GM12878 (cell line): ENCODE results near the gene ZMIZ1. TPM values are rescaled to one million over a fixed set of nuclear protein-coding genes. Genes with fewer than 3 reads are reported as not detected.
"Not testable (repeated sequence)": the region's sequence is repeated elsewhere in the genome, so short reads cannot be mapped to it uniquely, and the experiment has no call there.

Experiments
- ATAC-seq: fragments of 200-7000 bp; cut with Tn5 transposase; 3 replicates; pipeline ENCODE4 v1.9.1; 2020; ENCODE audit warnings: mild to moderate bottlenecking, moderate library complexity
- BruUV-seq: library from RNA; stranded (reverse); fragments of 400-500 nt; replicated peaks from 2 replicates; lab custom pipeline; 2021; lab: Mats Ljungman, UMichigan
- CTCF ChIA-PET: fragments of 300-600 bp; sonication (Branson Sonifier 250); formaldehyde crosslinking; extraction: SDS; loops from one replicate; lab custom pipeline; 2021; ENCODE audit warnings: inconsistent platforms; lab: Yijun Ruan, JAX
- POLR2A ChIA-PET: fragments of 350-600 bp; formaldehyde crosslinking; extraction: SDS; loops from one replicate; lab custom pipeline; 2021; ENCODE audit warnings: inconsistent platforms; lab: Charles Lee
- RAD21 ChIA-PET: fragments of 300-600 bp; sonication (Branson Sonifier 250); formaldehyde crosslinking; loops from one replicate; lab custom pipeline; 2023; ENCODE audit warnings: antibody characterized with exemption; ENCODE audit not compliant: unreplicated experiment; lab: Charles Lee
- SMC1A ChIA-PET: fragments of 300-600 bp; sonication (Branson Sonifier 250); formaldehyde crosslinking; loops from one replicate; lab custom pipeline; 2023; ENCODE audit not compliant: unreplicated experiment, uncharacterized antibody; lab: Charles Lee
- DNase-seq: peaks from one replicate; pipeline ENCODE4 v3.0.0-alpha.2; 2011; ENCODE audit warnings: low read depth, low spot score
- FAIRE-seq: peaks from 3 replicates; lab custom pipeline; 2011; peaks lifted over from hg19 to GRCh38; lab: Jason Lieb, UNC
- H2AFZ ChIP-seq: 2 replicates; pipeline ENCODE4 v1.6.0; 2011; ENCODE audit warnings: low read depth, low read length, control low read depth; ENCODE audit not compliant: control insufficient read depth
- H3K27ac ChIP-seq: 2 replicates; pipeline ENCODE4 v1.5.1; 2011; ENCODE audit warnings: control low read depth; ENCODE audit not compliant: control insufficient read depth, insufficient read depth
- H3K27me3 ChIP-seq, 2 experiments: replicated peaks in 1 of 2; 2 replicates each; pipeline versions ENCODE4 v1.6.0 to v1.6.1; 2011; ENCODE audit warnings: low read length in 1 of 2; ENCODE audit not compliant: control insufficient read depth in 2 of 2, insufficient read depth in 2 of 2
- H3K36me3 ChIP-seq, 2 experiments: 2 replicates each; pipeline ENCODE4 v1.5.1; 2011; ENCODE audit warnings: low read length in 1 of 2; ENCODE audit not compliant: control insufficient read depth in 2 of 2, insufficient read depth in 2 of 2
- H3K4me1 ChIP-seq: 2 replicates; pipeline ENCODE4 v1.6.1; 2011; ENCODE audit warnings: mild to moderate bottlenecking, low read length, moderate library complexity, mixed read lengths; ENCODE audit not compliant: control insufficient read depth, insufficient read depth
- H3K4me2 ChIP-seq: 2 replicates; pipeline ENCODE4 v1.6.0; 2011; ENCODE audit warnings: control low read depth; ENCODE audit not compliant: control insufficient read depth, insufficient read depth
- H3K4me3 ChIP-seq: fragments of 200-600 bp; sonication (generic); 2 replicates; pipeline ENCODE4 v1.5.1; 2016
- H3K79me2 ChIP-seq: 2 replicates; pipeline ENCODE4 v1.6.0; 2011; ENCODE audit warnings: low read length; ENCODE audit not compliant: control insufficient read depth, insufficient read depth
- H3K9ac ChIP-seq: 2 replicates; pipeline ENCODE4 v1.8.0; 2011; ENCODE audit warnings: low read length, control low read depth, mixed read lengths; ENCODE audit not compliant: control insufficient read depth, insufficient read depth
- H3K9me3 ChIP-seq: replicated peaks from 3 replicates; pipeline ENCODE4 v1.5.1; 2011; ENCODE audit warnings: mild to moderate bottlenecking, low read length; ENCODE audit not compliant: control insufficient read depth, insufficient read depth
- H4K20me1 ChIP-seq: 2 replicates; pipeline ENCODE4 v1.6.0; 2011; ENCODE audit not compliant: control insufficient read depth, insufficient read depth
- BRCA1 ChIP-seq: IDR thresholded peaks from 2 replicates; pipeline ENCODE4 v1.6.1; 2011; ENCODE audit warnings: low read depth, low read length, improper control_type of control experiment
- CHD2 ChIP-seq: IDR thresholded peaks from 2 replicates; pipeline ENCODE4 v1.6.1; 2011; ENCODE audit warnings: low read depth, low read length, improper control_type of control experiment, borderline replicate concordance
- JUNB ChIP-seq: IDR thresholded peaks from 2 replicates; pipeline ENCODE4 v1.6.1; 2016; ENCODE audit warnings: antibody characterized with exemption, mild to moderate bottlenecking
- RB1 ChIP-seq: fragments of 450-650 bp; formaldehyde crosslinking; IDR thresholded peaks from 2 replicates; pipeline ENCODE4 v1.6.1; 2017; ENCODE audit warnings: mild to moderate bottlenecking, borderline replicate concordance
- RELA ChIP-seq: fragments of 450-650 bp; IDR thresholded peaks from 2 replicates; pipeline ENCODE4 v1.8.0; 2014; ENCODE audit warnings: borderline replicate concordance; ENCODE audit not compliant: partially characterized antibody
- SREBF1 ChIP-seq: IDR thresholded peaks from 2 replicates; pipeline ENCODE4 v1.6.1; 2012; ENCODE audit warnings: mild to moderate bottlenecking, low read length
- USF1 ChIP-seq: IDR thresholded peaks from 2 replicates; pipeline ENCODE4 v1.6.1; 2011; ENCODE audit warnings: borderline replicate concordance, low read depth, mild to moderate bottlenecking, moderate library complexity, mixed read lengths, low read length; ENCODE audit not compliant: insufficient read depth; ENCODE audit errors: extremely low read length
- ZBED1 ChIP-seq: IDR thresholded peaks from 2 replicates; pipeline ENCODE4 v1.6.1; 2016; ENCODE audit warnings: borderline replicate concordance
- WGBS: methylation state at CpG from one replicate; pipeline ENCODE4 v1.1.6; 2016; ENCODE audit warnings: low lambda C conversion rate; ENCODE audit not compliant: insufficient replicate concordance, insufficient coverage; ENCODE audit errors: missing lambda C conversion rate; 5-methylcytosine and 5-hydroxymethylcytosine counted together
- in situ Hi-C: fragments of 300-500 bp; cut with MboI; formaldehyde crosslinking; loops from 9 replicates; pipeline ENCODE4 v1.14.3; 2018; ENCODE audit warnings: mixed read lengths
- intact Hi-C: fragments of 100-400 bp; cut with micrococcal nuclease; formaldehyde crosslinking; loops from one replicate; pipeline ENCODE4 v1.14.2; 2022; ENCODE audit not compliant: unreplicated experiment
- polyA plus RNA-seq, 11 experiments: library from polyadenylated mRNA; depleted of rRNA in 4 of 11; unstranded in 6 of 11; stranded (reverse) in 5 of 11; fragments of >200 nt; fragmentation: Nextera tagmentation in 4 of 11; fragmentation: Illumina TruSeq in 1 of 11; extraction: Ambion mirVana in 4 of 11; extraction: Trizol in 1 of 11; gene quantifications; 1 replicate in 1 of 11; 2 replicates in 10 of 11; pipeline versions ENCODE4 v1.2.1 to v1.2.3, GENCODE V29; 2011 to 2016; ENCODE audit warnings: inconsistent platforms in 2 of 11, missing spikeins in 2 of 11, low read depth in 1 of 11
- total RNA-seq, 4 experiments: library from RNA; depleted of rRNA in 3 of 4; stranded (reverse); fragments of >200 nt in 3 of 4; fragmentation: Illumina TruSeq in 1 of 4; extraction: Trizol in 1 of 4; gene quantifications; 2 replicates each; pipeline versions ENCODE4 v1.2.1 to v1.2.3, GENCODE V29; 2013 to 2021

ZMIZ1 gene
- total and polyA plus RNA-seq, 10 of the 15 experiments (the other 5 are each of a cell fraction or from before 2014, with no cell fraction given) = 3.1 to 82.3 (median 14.9) TPM

- DNase-seq = no peak
- RAD21 ChIA-PET = no interaction called here
- 15% methylated on average over 9 of the region's 9 CpGs for whole genome bisulfite sequencing
These were observed 34.4 kb upstream of the ZMIZ1 start for GRCh38 chr10:79034271-79034876.

GRCh38 chr10:79036416-79036815 is 32.4 kb upstream of the ZMIZ1 start:
- DNase-seq, H4K20me1 ChIP-seq, H2AFZ ChIP-seq, RAD21 ChIA-PET, H3K4me2 ChIP-seq, SMC1A ChIA-PET, H3K79me2 ChIP-seq, H3K27ac ChIP-seq, in situ Hi-C loops, ATAC-seq, FAIRE-seq, H3K4me1 ChIP-seq, H3K9me3 ChIP-seq, H3K36me3 ChIP-seq, POLR2A ChIA-PET, intact Hi-C loops, H3K27me3 ChIP-seq, H3K9ac ChIP-seq, CTCF ChIA-PET, H3K4me3 ChIP-seq, BruUV-seq: not testable (repeated sequence)
- 25% methylated on average over 6 of the region's 6 CpGs for WGBS

More at GRCh38 chr10:79034271-79034876, 34.4 kb upstream of the ZMIZ1 start:
- Histone ChIP-seq H3K36me3 (no peaks in the 10 kb centered on the region), H3K9ac (no peak overlapping the region), H3K9me3 (no peaks in the 10 kb centered on the region), H3K27ac (no peak overlapping the region), H3K4me1 (no peaks in the 10 kb centered on the region), H3K27me3 (no peaks in the 10 kb centered on the region; a peak in 2 of 4 replicates), H4K20me1 (no peaks in the 10 kb centered on the region), H2AFZ (no peak overlapping the region), H3K79me2 (no peaks in the 10 kb centered on the region), H3K4me2 (no peak overlapping the region), H3K4me3 (no peak overlapping the region)
- intact Hi-C loops = no loop called here
- ChIA-PET SMC1A (no interaction called here), CTCF (no interaction called here), POLR2A (no interaction called here)
- no peak for ATAC-seq
- no peak for FAIRE-seq
- TF ChIP-seq SREBF1 = no peak
- TF ChIP-seq ZBED1 = no peak
- no peak for TF ChIP-seq BRCA1
- TF ChIP-seq USF1 = no peak
- no peak for TF ChIP-seq RB1
- TF ChIP-seq JUNB = no peak
- no peak for TF ChIP-seq CHD2
- no peak for TF ChIP-seq RELA
- no TSS peak for BruUV-seq
- in situ Hi-C loops = no loop called here
